Activated CD8-positive, alpha-beta T cell treated with anti-CD3 and anti-CD28 coated beads for 36 hours (primary cell): ENCODE results near the gene ZDHHC12. TPM values are rescaled to one million over a fixed set of nuclear protein-coding genes. Genes with fewer than 3 reads are reported as not detected.
A peak's percentile ranks its signal among the peaks of the same experiment; 100 is the strongest.

Experiments used
- ATAC-seq: fragments of 200-7000 bp; cut with Tn5 transposase; one replicate; pipeline ENCODE4 v1.10.0; 2021; ENCODE audit warnings: mild to moderate bottlenecking, moderate library complexity
- CTCF ChIA-PET: fragments of 350-600 bp; sonication (Branson Sonifier 250); formaldehyde crosslinking; loops from one replicate; lab custom pipeline; 2021; ENCODE audit warnings: antibody characterized with exemption; lab: Charles Lee
- POLR2A ChIA-PET: fragments of 350-600 bp; sonication (Branson Sonifier 250); formaldehyde crosslinking; loops from one replicate; lab custom pipeline; 2021; ENCODE audit warnings: antibody characterized with exemption; lab: Charles Lee
- DNase-seq: peaks from one replicate; pipeline ENCODE4 v3.0.0-alpha.2; 2020
- H3K27ac Mint-ChIP-seq: one replicate; pipeline ENCODE4 v1.8.0; 2021; ENCODE audit warnings: mild to moderate bottlenecking, mixed read lengths
- H3K27me3 Mint-ChIP-seq: one replicate; pipeline ENCODE4 v1.8.0; 2021; ENCODE audit warnings: mixed read lengths
- H3K36me3 Mint-ChIP-seq: one replicate; pipeline ENCODE4 v1.8.0; 2021; ENCODE audit warnings: low read depth, mixed read lengths
- H3K4me1 Mint-ChIP-seq: one replicate; pipeline ENCODE4 v1.8.0; 2021; ENCODE audit warnings: low read depth, mixed read lengths
- H3K4me3 Mint-ChIP-seq: one replicate; pipeline ENCODE4 v1.8.0; 2021; ENCODE audit warnings: mild to moderate bottlenecking, moderate library complexity, mixed read lengths
- H3K9me3 Mint-ChIP-seq: one replicate; pipeline ENCODE4 v1.8.0; 2021; ENCODE audit warnings: mixed read lengths
- CTCF ChIP-seq: fragments of 200-600 bp; IDR thresholded peaks from one replicate; pipeline ENCODE4 v1.8.0; 2022; ENCODE audit warnings: antibody characterized with exemption, mild to moderate bottlenecking
- intact Hi-C: fragments of 100-400 bp; cut with micrococcal nuclease; formaldehyde crosslinking; loops from one replicate; pipeline ENCODE4 v1.10.0; 2022
- total RNA-seq, 2 experiments: library from RNA; stranded (reverse); gene quantifications; one replicate each; pipeline ENCODE4 v1.2.3, GENCODE V29; 2021

Gene ZDHHC12
- total RNA-seq, 2 experiments from 2014 or later: 44.9 to 48.7 TPM

GRCh38 chr9:128743421-128743820 lies 19.5 kb upstream of the ZDHHC12 start:
- no peaks in the 10 kb centered on the region for H3K9me3 Mint-ChIP-seq
- TF ChIP-seq CTCF: no peak
- ATAC-seq (no peak), DNase-seq (no peak)
- no peaks in the 10 kb centered on the region for H3K27me3 Mint-ChIP-seq
- H3K4me1 Mint-ChIP-seq: no peaks in the 10 kb centered on the region
- no peak overlapping the region for H3K4me3 Mint-ChIP-seq
- intact Hi-C loops: no loop called here
- ChIA-PET CTCF (no interaction called here), POLR2A (interaction anchor here (1.3 kb wide), 1 partner anchor 10 kb away, joined by 3 read pairs; no protein-coding TSS in a partner anchor)
- peaks cover 4% of the 10 kb centered on the region for H3K36me3 Mint-ChIP-seq
- no peak overlapping the region for H3K27ac Mint-ChIP-seq

- CTCF ChIA-PET: no interaction called here
- ATAC-seq (no peak), DNase-seq (no peak)
- no peaks in the 10 kb centered on the region for H3K27me3 Mint-ChIP-seq
- no peak overlapping the region for H3K4me3 Mint-ChIP-seq
- intact Hi-C loops: no loop called here
- H3K9me3 Mint-ChIP-seq: no peaks in the 10 kb centered on the region
- H3K27ac Mint-ChIP-seq: no peak overlapping the region
- H3K4me1 Mint-ChIP-seq: no peaks in the 10 kb centered on the region
- peaks cover 4% of the 10 kb centered on the region for H3K36me3 Mint-ChIP-seq
- TF ChIP-seq CTCF: no peak
- POLR2A ChIA-PET: interaction anchor here (0.6 to 1.3 kb wide), 2 partner anchors 9 to 25 kb away, joined by 3 read pairs; no protein-coding TSS in a partner anchor
Measured at GRCh38 chr9:128742401-128742800, 18.5 kb upstream of the ZDHHC12 start.

DNA sequence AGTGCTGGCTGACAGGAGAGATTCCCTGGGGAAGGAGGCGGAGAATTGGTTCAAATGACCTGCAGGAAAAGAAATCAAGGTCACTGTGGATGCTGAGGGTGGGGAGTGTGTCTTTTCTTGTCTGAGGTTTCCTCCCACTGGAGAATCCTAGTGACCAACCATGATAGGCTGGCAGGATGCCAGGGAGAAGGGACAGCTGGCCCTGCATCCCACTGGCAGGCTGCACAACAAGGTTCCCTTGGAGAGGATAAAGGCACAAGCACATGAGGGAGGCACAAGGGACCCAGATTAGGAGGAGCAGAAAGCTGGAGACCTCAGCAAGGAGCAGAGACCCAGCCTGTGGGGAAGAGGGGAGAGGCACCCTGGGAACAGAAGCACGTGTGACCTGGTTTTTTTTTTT lies 11.4 kb upstream of the ZDHHC12 start:
- intact Hi-C loops: no loop called here
- Mint-ChIP-seq H3K9me3 (no peaks in the 10 kb centered on the region), H3K27me3 (no peaks in the 10 kb centered on the region), H3K36me3 (peaks cover 8% of the 10 kb centered on the region), H3K4me3 (no peak overlapping the region), H3K4me1 (peaks cover 4% of the 10 kb centered on the region), H3K27ac (no peak overlapping the region)
- TF ChIP-seq CTCF: no peak
- POLR2A ChIA-PET: interaction anchor here (2.0 kb wide), 1 partner anchor 11 kb away, joined by 7 read pairs; the partner anchor contains the start of gene ZDHHC12
- ATAC-seq: no peak
- CTCF ChIA-PET: no interaction called here
- no peak for DNase-seq

GRCh38 chr9:128733256-128733655 lies 9.3 kb upstream of the ZDHHC12 start:
- peak; percentile 47 for ATAC-seq
- no peak for TF ChIP-seq CTCF
- intact Hi-C loops: no loop called here
- Mint-ChIP-seq H3K9me3 (no peaks in the 10 kb centered on the region), H3K27ac (no peak overlapping the region), H3K36me3 (peaks cover 5% of the 10 kb centered on the region), H3K27me3 (no peaks in the 10 kb centered on the region), H3K4me3 (no peak overlapping the region), H3K4me1 (peaks cover 4% of the 10 kb centered on the region)
- CTCF ChIA-PET: interaction anchor here (0.9 to 1.8 kb wide), 3 partner anchors 18 to 31 kb away, joined by 3 to 4 read pairs (median 3); partner anchors contain the start of gene PKN3
- peak; percentile 38 for DNase-seq
- POLR2A ChIA-PET: interaction anchor here (1.1 to 1.2 kb wide), 2 partner anchors 9 to 10 kb away, joined by 3 read pairs; partner anchors contain the start of gene ZDHHC12

DNA sequence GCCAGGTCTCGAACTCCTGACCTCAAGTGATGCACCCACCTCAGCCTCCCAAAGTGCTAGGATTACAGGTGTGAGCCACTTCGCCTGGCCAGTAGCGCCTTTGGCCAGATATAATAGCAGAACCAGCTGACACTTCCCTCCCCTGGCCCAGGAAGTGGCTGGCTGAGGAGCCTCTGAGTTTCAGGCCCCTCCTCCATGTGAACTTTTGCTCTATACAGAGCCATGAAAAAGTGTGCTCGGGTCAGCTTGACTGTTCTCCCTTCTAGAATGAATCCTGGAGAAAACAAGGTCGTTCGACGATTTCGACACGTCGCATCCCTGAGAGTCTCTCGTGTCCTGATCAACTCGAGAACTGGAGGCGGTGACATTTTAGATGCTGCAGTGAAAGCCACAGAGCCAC lies 8.6 kb upstream of the ZDHHC12 start:
- CTCF ChIA-PET: interaction anchor here (0.9 to 1.8 kb wide), 2 partner anchors 26 to 31 kb away, joined by 3 to 4 read pairs; partner anchors contain the start of gene PKN3
- TF ChIP-seq CTCF: no peak

More for the DNA sequence above, 8.6 kb upstream of the ZDHHC12 start:
- H3K4me1 Mint-ChIP-seq: peaks cover 4% of the 10 kb centered on the region
- no peak overlapping the region for H3K4me3 Mint-ChIP-seq
- H3K36me3 Mint-ChIP-seq: peaks cover 5% of the 10 kb centered on the region
- H3K9me3 Mint-ChIP-seq: no peaks in the 10 kb centered on the region
- no peak for ATAC-seq
- H3K27me3 Mint-ChIP-seq: no peaks in the 10 kb centered on the region
- no peak for DNase-seq
- POLR2A ChIA-PET: interaction anchor here (1.1 kb wide), 1 partner anchor 10 kb away, joined by 3 read pairs; no protein-coding TSS in a partner anchor
- intact Hi-C loops: no loop called here
- H3K27ac Mint-ChIP-seq: no peak overlapping the region
